Neural cell (in vitro differentiated cells): ENCODE measurements around the gene SPEF1. TPM values are rescaled to one million over a fixed set of nuclear protein-coding genes. Genes with fewer than 3 reads are reported as not detected.

ENCODE experiments used
- H2AFZ ChIP-seq: fragments of 200-600, 300-800 bp; sonication (generic), shearing (Covaris generic); 2 replicates; pipeline ENCODE4 v1.6.0; 2014; ENCODE audit warnings: low read depth, mild to moderate bottlenecking, antibody characterized with exemption, low read length, moderate library complexity
- H3F3A ChIP-seq: fragments of 200-600 bp; shearing (Covaris generic); 2 replicates; pipeline ENCODE4 v1.6.1; 2016; ENCODE audit warnings: mild to moderate bottlenecking, moderate library complexity, mixed read lengths, antibody characterized with exemption, low read length; ENCODE audit not compliant: insufficient read depth, poor library complexity, severe bottlenecking
- H3K27ac ChIP-seq: fragments of 200-600, 300-800 bp; sonication (generic), shearing (Covaris generic); 2 replicates; pipeline ENCODE4 v1.5.1; 2014; ENCODE audit warnings: mild to moderate bottlenecking, low read length, moderate library complexity
- H3K27me3 ChIP-seq: fragments of 300-800, 200-600 bp; sonication (generic), shearing (Covaris generic); 2 replicates; pipeline ENCODE4 v1.6.0; 2014; ENCODE audit warnings: mild to moderate bottlenecking, low read depth, low read length, moderate library complexity; ENCODE audit not compliant: insufficient read depth
- H3K36me3 ChIP-seq: fragments of 300-800, 200-600 bp; sonication (generic), shearing (Covaris generic); 2 replicates; pipeline ENCODE4 v1.5.1; 2014; ENCODE audit warnings: mild to moderate bottlenecking, antibody characterized with exemption, low read length, moderate library complexity; ENCODE audit not compliant: insufficient read depth
- H3K4me2 ChIP-seq: fragments of 300-800, 200-600 bp; sonication (generic), shearing (Covaris generic); 2 replicates; pipeline ENCODE4 v1.6.0; 2014; ENCODE audit warnings: mild to moderate bottlenecking, low read length
- H3K4me3 ChIP-seq: fragments of 300-800, 200-600 bp; sonication (generic), shearing (Covaris generic); 2 replicates; pipeline ENCODE4 v1.5.1; 2014; ENCODE audit warnings: mild to moderate bottlenecking, low read length, moderate library complexity
- H3K79me2 ChIP-seq: fragments of 200-600 bp; shearing (Covaris generic); replicated peaks from 2 replicates; pipeline ENCODE4 v1.6.0; 2014; ENCODE audit warnings: mild to moderate bottlenecking, low read length, moderate library complexity; ENCODE audit not compliant: insufficient read depth
- H3K9ac ChIP-seq: fragments of 300-800, 200-600 bp; sonication (generic), shearing (Covaris generic); 2 replicates; pipeline ENCODE4 v1.6.1; 2016; ENCODE audit warnings: mild to moderate bottlenecking, low read length, mixed read lengths
- H3K9me2 ChIP-seq: fragments of 200-600 bp; shearing (Covaris generic); 2 replicates; pipeline ENCODE4 v1.6.1; 2016; ENCODE audit warnings: mild to moderate bottlenecking, low read length, mixed read lengths; ENCODE audit not compliant: insufficient read depth
- H3K9me3 ChIP-seq: fragments of 200-600, 300-800 bp; sonication (generic), shearing (Covaris generic); 2 replicates; pipeline ENCODE4 v1.6.1; 2016; ENCODE audit warnings: mild to moderate bottlenecking, mixed run types, low read length, moderate library complexity, mixed read lengths
- H4K20me1 ChIP-seq: fragments of 200-600 bp; shearing (Covaris generic); 2 replicates; pipeline ENCODE4 v1.6.1; 2016; ENCODE audit warnings: mild to moderate bottlenecking, mixed run types; ENCODE audit not compliant: insufficient read depth
- EP300 ChIP-seq: fragments of 450-650 bp; conservative IDR thresholded peaks from 2 replicates; pipeline ENCODE4 v1.6.1; 2014; ENCODE audit warnings: antibody characterized with exemption, mild to moderate bottlenecking, moderate library complexity; ENCODE audit not compliant: poor library complexity, severe bottlenecking
- EZH2 ChIP-seq: fragments of 200-600, 300-800 bp; shearing (Covaris generic), sonication (generic); IDR thresholded peaks from 2 replicates; pipeline ENCODE4 v1.6.1; 2014; ENCODE audit warnings: antibody characterized with exemption, low read length, borderline replicate concordance, mild to moderate bottlenecking; ENCODE audit not compliant: insufficient read depth, poor library complexity, severe bottlenecking
- MXI1 ChIP-seq: fragments of 450-650 bp; conservative IDR thresholded peaks from 2 replicates; pipeline ENCODE4 v1.6.1; 2014; ENCODE audit warnings: antibody characterized with exemption, mild to moderate bottlenecking; ENCODE audit not compliant: poor library complexity, severe bottlenecking
- POLR2AphosphoS5 ChIP-seq: IDR thresholded peaks from 2 replicates; pipeline ENCODE4 v1.6.1; 2012
- RAD21 ChIP-seq: fragments of 450-650 bp; conservative IDR thresholded peaks from 2 replicates; pipeline ENCODE4 v1.6.1; 2014; ENCODE audit warnings: antibody characterized with exemption, mild to moderate bottlenecking, moderate library complexity
- TAF1 ChIP-seq: IDR thresholded peaks from 2 replicates; pipeline ENCODE4 v1.6.1; 2012; ENCODE audit warnings: low read depth
- polyA plus RNA-seq: library from polyadenylated mRNA; depleted of rRNA; stranded (reverse); fragments of >200 nt; gene quantifications from 2 replicates; pipeline ENCODE4 v1.2.3, GENCODE V29; 2014
- TF ChIP-seq, protein P1 (sequence below): fragments of 450-650 bp; IDR thresholded peaks from 2 replicates; pipeline ENCODE4 v1.5.1; 2014; ENCODE audit warnings: antibody characterized with exemption, mild to moderate bottlenecking, moderate library complexity; ENCODE audit not compliant: poor library complexity, severe bottlenecking
- TF ChIP-seq, protein P2 (sequence below): IDR thresholded peaks from 2 replicates; pipeline ENCODE4 v1.6.1; 2012; ENCODE audit warnings: borderline replicate concordance

The SPEF1 gene
- polyA plus RNA-seq, 1 donor from 2014 or later, result 0.58 TPM

DNA sequence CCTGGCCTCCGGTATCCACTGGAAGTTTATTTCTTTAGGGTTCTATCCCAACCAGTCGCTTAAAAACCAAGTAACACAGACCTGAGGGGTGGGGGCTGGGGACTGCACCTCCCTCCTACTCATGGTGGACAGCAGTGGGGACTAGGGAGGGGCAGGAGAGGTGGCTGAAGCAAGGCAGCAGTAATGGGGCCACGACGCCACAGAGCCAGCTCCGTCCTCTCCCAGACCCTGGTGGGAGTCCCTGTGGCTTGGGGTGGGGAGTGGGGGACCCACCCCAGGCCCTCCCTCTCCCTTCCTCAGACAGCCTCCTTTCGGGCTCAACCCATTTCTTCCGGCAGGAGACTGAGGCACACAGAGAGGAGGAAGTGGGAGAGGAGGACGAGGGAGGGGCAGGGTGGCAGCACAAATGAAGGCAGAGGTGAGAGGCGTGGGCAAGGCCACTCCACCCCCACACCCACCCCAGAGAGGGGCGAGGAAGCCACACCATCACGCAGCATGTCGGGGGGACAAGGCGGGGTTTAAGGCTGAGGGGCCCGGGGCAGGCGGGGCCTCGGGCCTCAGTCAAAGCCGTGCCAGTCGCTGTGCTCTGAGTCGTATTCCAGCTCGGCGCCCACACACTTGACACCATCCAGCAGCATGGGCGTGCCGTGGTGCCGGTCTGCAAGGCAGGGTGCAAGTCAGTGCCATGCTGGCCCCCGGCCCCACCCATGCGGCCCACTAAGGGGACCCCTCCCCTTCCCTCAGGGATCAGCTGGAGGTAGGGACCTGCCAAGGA lies 27.6 kb downstream of the SPEF1 start:
- peaks cover 38% of the 10 kb centered on the region for H3K27me3 ChIP-seq
- no peaks in the 10 kb centered on the region for H3K9me2 ChIP-seq
- H3K4me3 ChIP-seq, result no peak overlapping the region
- no peak overlapping the region for H3K4me2 ChIP-seq
- H3K9ac ChIP-seq, result no peak overlapping the region
- TF ChIP-seq EZH2 (no peak), EP300 (no peak), RAD21 (no peak), POLR2AphosphoS5 (no peak), TAF1 (no peak)
- TF ChIP-seq, protein P1, sequence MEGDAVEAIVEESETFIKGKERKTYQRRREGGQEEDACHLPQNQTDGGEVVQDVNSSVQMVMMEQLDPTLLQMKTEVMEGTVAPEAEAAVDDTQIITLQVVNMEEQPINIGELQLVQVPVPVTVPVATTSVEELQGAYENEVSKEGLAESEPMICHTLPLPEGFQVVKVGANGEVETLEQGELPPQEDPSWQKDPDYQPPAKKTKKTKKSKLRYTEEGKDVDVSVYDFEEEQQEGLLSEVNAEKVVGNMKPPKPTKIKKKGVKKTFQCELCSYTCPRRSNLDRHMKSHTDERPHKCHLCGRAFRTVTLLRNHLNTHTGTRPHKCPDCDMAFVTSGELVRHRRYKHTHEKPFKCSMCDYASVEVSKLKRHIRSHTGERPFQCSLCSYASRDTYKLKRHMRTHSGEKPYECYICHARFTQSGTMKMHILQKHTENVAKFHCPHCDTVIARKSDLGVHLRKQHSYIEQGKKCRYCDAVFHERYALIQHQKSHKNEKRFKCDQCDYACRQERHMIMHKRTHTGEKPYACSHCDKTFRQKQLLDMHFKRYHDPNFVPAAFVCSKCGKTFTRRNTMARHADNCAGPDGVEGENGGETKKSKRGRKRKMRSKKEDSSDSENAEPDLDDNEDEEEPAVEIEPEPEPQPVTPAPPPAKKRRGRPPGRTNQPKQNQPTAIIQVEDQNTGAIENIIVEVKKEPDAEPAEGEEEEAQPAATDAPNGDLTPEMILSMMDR, result no peak
- TF ChIP-seq, protein P2, sequence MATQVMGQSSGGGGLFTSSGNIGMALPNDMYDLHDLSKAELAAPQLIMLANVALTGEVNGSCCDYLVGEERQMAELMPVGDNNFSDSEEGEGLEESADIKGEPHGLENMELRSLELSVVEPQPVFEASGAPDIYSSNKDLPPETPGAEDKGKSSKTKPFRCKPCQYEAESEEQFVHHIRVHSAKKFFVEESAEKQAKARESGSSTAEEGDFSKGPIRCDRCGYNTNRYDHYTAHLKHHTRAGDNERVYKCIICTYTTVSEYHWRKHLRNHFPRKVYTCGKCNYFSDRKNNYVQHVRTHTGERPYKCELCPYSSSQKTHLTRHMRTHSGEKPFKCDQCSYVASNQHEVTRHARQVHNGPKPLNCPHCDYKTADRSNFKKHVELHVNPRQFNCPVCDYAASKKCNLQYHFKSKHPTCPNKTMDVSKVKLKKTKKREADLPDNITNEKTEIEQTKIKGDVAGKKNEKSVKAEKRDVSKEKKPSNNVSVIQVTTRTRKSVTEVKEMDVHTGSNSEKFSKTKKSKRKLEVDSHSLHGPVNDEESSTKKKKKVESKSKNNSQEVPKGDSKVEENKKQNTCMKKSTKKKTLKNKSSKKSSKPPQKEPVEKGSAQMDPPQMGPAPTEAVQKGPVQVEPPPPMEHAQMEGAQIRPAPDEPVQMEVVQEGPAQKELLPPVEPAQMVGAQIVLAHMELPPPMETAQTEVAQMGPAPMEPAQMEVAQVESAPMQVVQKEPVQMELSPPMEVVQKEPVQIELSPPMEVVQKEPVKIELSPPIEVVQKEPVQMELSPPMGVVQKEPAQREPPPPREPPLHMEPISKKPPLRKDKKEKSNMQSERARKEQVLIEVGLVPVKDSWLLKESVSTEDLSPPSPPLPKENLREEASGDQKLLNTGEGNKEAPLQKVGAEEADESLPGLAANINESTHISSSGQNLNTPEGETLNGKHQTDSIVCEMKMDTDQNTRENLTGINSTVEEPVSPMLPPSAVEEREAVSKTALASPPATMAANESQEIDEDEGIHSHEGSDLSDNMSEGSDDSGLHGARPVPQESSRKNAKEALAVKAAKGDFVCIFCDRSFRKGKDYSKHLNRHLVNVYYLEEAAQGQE, result no peak
- H3K79me2 ChIP-seq, result no peaks in the 10 kb centered on the region
- no peaks in the 10 kb centered on the region for H4K20me1 ChIP-seq
- H3K27ac ChIP-seq, result no peak overlapping the region
- no peaks in the 10 kb centered on the region for H3K9me3 ChIP-seq
- H3F3A ChIP-seq, result no peaks in the 10 kb centered on the region
- no peak overlapping the region for H2AFZ ChIP-seq
- H3K36me3 ChIP-seq, result no peaks in the 10 kb centered on the region

GRCh38 chr20:3753098-3753497 lies 28.1 kb downstream of the SPEF1 start:
- no peaks in the 10 kb centered on the region for H3K9me2 ChIP-seq
- H3K27me3 ChIP-seq, result peaks cover 39% of the 10 kb centered on the region
- H2AFZ ChIP-seq, result no peak overlapping the region
- H3K4me2 ChIP-seq, result no peak overlapping the region
- no peaks in the 10 kb centered on the region for H3F3A ChIP-seq
- TF ChIP-seq, protein P1, result peak; percentile 64
- no peak for TF ChIP-seq MXI1
- peak; percentile 51 for TF ChIP-seq RAD21
- H3K79me2 ChIP-seq, result no peaks in the 10 kb centered on the region
- H3K27ac ChIP-seq, result no peak overlapping the region
- no peaks in the 10 kb centered on the region for H3K36me3 ChIP-seq
- no peaks in the 10 kb centered on the region for H4K20me1 ChIP-seq
- H3K9me3 ChIP-seq, result no peaks in the 10 kb centered on the region
- no peak overlapping the region for H3K9ac ChIP-seq
- H3K4me3 ChIP-seq, result no peak overlapping the region
